Measurements from ENCODE around the gene EP400.

EP400 gene

DNA sequence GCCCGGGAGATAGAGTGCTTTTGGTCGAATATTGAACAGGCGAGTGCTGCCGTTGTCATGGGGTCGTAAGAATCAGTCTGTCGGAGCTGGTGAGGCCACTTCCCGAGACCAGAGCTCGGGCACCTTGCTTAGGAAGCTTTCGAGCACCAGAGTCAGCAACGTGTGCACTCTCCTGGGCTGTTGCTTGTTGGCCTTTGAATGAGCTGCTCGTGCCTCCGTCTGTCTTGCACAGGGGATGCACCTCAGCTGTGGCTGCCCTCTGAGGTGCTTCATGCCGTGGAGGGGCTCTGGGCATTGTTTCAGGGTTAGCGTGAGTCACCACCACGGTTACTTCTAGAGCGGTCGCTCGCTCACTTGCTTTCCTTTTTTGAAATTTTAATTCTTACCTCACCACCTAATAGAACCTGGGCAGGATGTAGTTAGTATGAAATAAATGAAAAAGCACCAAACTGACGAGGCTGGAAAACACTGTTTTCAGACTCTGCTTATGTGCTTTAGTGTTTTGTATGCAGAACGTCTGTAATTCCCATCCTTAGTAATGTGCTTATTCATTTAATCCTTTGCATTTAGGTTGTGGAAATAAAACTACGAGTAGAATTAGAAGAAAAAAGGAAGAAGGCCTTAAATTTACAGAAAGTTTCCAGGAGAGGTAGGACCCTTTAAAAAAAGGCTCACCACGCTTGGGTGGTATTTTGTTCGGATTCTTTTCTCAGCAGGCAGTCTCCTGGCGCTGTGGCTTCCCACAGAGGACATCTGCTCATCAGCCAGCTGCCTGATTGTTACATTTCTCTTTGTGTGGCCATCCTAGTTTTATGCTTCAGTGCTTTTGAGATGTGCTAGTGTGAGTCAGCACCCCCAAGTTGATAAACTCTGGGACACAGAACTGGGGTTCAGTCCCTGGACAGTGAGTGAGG is 40.6 kb downstream of the EP400 start:
- no peak for DNase-seq

GRCh38 chr12:131990980-131991305 is 41.2 kb downstream of the EP400 start:
- no peak for DNase-seq

GRCh38 chr12:131991816-131992430 is 42.2 kb downstream of the EP400 start:
- no peak for DNase-seq

GRCh38 chr12:131994589-131994988 is 44.8 kb downstream of the EP400 start:
- DNase-seq = no peak

DNA sequence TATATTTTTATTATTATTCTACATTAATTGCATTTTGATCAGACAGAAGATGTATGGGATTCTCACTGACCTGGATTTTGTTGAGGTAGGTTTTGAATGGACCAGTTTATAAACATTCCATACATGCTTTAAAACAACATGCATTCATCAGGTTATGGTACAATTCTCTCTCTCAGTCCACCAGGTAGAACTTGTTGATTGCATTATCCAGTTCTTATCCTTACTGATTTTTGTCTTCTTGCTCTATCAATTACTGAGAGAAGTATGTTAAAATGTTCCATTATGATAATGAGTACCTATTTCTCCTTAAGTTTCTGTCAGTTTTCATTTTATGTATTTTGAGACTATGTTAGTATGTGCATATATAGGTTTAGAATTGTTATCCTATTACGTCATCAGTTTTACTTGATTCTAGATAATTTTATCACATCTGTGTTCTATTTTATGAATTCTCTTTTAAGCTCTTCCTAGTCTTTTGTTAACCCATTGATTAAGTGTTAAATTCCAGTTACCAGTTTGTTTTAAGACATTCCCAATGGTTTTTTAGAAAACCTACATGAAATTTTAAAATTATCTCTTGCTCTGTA is 50.6 kb downstream of the EP400 start:
- DNase-seq = no peak

DNA sequence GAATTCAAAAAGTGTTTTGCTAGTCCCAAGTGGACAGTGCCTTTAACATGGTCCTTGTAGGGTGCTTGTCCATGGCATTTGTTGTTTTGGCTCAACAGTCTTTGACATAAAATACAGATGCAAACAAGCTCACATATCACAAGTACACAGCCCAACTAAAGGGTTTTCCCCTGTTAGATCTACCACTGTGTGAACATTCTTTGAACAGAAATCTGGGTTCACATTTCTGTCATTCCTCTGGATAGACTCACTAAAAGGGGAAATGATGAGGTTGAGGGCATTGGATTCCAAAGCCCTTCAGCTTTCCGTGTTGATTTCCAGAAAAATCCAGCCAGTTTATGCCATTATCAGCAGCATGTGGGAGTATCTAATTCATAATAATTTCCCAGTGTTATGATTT is 54.1 kb downstream of the EP400 start:
- DNase-seq = no peak

DNA sequence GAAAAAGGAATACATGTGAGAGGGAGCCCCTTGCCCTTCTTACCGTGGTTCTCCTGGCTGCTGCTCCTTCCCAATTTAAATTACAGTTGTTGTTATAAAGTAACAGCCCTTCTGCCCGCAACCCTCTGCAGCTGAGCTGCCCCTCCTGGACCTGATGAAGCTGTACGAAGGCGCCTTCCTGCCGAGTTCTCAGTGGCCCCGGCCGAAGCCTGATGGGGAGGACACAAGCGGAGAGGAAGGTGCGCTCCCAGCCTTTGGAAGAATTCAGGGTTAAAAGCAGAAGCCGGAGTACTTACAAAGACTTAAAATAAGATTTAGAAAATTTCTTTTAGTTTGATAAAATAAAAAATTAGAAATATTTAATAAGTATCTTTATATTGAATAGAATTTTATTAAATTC is 55.2 kb downstream of the EP400 start:
- peak; percentile 44 for DNase-seq

- DNase-seq = peak; percentile 53
Measured at GRCh38 chr12:132006056-132006680, 56.4 kb downstream of the EP400 start.

- peak; percentile 28 for DNase-seq
Measured at GRCh38 chr12:132007041-132007440, 57.3 kb downstream of the EP400 start.

- DNase-seq = peak; percentile 49
Measured at GRCh38 chr12:132009336-132009859, 59.7 kb downstream of the EP400 start.

- peak; percentile 39 for DNase-seq
Measured at GRCh38 chr12:132012919-132013568, 63.3 kb downstream of the EP400 start.

DNA sequence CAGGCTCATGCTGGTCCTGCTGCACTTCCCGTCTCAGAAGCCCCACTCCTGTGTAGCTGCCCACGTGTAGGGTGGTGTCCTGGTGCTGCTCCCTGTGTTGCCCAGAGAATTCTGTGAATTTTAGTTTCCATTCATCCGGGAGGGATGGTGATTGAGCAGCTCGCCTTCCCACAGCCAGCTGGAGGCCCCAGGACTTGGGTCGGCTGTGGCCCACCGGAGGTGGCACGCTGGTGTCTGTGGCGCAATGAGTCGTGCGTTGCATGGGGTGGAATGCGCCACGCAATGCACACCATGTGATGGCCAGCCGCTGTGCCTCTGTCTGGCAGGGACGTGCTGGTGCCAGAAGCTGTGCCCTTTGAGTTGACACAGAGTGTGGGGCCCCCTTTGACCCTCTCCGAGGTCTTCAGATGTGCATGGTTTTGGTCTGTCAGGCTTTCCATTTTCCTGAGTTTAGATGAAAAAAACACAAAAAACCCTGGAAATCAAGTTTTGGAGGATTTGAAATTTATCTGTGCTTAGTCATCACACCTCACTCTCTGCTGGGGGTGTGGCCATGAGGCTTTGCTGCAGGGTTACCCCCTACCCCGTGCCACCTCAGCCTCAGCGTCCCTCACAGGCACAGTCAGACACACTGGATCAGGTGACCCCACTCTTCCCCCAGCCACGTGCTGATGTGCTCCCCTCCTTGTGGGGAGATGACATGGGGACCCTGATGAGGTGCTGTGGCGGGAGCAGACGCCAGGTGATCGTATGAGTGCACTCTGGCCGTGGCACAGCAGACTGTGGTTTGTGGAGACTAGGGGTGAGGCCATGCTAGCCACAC is 64.6 kb downstream of the EP400 start:
- peak; percentile 60 for DNase-seq

DNA sequence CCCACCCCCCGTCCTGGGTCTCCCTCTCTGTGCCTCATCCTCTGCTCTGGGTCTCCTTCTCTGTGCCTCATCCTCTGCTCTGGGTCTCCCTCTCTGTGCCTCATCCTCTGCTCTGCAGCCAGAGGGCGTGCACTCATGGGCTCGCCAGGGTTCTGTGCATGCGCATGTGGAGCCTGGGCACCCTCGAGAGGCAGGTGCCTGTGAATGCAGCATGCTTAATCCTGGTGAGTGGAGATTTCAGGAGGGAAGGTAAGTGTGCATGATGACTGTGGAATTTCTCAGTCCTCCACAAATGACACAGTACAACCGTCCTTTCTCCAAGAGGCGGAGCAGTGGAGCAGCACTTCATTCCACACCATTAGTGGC is 65.2 kb downstream of the EP400 start:
- peak; percentile 46 for DNase-seq

- peak; percentile 49 for DNase-seq
Measured at GRCh38 chr12:132015686-132016430, 66.1 kb downstream of the EP400 start.

- DNase-seq = peak; percentile 31
Measured at GRCh38 chr12:132018193-132018916, 68.6 kb downstream of the EP400 start.

DNA sequence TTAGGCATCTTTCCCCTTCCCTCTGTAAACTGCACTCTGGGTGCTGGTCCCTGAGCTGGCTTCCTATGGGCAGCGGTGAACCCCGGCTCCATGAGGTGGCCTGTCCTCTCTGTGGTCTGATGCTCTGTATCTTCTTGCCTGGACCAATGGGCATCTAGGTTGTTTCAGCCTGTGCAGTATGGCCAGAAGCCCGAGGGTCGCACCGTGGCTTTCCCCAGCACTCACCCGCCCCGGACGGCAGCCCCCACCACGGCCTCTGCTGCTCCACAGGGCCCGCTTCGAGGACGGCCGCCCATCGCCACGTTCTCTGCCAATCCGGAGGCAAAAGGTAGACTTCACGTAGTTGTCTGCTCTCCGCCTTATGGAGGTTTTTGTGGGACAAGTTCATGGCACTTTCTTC is 70.1 kb downstream of the EP400 start:
- no peak for DNase-seq

DNA sequence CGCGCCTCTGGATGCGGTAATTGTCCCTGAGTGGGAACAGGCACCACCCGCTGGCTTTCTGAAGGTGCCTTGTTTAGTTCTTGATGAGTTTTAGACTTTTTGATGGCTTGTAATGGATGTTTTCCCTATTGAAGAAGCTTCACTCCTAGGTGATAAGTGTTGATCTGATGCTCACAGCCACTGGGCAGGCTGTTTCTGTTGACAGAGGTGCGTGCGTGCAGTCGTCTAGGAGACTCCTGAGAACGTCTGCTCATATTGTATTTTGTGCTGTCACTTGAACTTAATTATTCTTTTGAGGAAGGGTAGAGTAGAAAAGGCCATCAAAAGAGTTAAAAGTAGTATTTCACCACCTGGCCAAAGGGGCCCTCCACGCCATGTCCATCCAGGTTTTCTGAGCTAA is 70.5 kb downstream of the EP400 start:
- DNase-seq = no peak

DNA sequence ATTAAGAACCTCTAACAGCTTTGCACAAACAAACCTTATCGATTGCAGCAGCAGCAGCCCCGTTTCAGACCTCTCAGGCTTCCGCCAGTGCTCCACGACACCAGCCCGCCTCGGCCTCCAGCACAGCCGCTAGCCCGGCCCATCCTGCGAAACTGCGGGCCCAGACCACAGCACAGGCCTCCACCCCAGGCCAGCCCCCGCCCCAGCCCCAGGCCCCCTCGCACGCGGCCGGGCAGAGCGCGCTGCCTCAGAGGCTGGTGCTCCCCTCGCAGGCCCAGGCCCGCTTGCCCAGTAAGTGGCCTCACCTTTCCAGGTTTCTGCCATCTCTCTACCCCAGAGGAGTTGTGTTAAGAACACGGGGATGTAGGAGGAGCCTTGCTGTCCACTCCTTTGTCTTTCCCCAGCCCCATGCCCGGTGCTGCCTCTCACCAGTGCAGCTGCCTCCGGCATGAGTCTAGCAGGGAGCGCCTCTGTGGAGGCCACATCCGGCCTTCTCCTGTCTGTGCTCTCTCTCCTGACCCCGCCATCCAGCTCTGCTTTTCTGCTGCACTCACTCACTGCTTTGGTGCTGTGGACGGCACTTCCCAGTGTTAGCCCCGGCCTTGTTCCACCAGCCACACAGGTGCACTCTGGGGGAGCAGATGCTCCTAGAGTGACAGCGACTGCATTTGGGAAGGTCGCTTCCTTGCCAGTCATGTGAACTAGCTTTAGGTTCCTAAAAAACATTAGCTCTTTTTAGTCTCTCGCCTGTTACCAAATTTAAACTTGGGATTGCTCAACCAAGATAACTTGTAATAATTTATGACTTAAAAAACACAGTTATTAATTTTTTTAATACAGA is 71.5 kb downstream of the EP400 start:
- DNase-seq = peak; percentile 58

GRCh38 chr12:132021965-132022364 is 72.2 kb downstream of the EP400 start:
- DNase-seq = no peak

GRCh38 chr12:132023658-132024057 is 73.9 kb downstream of the EP400 start:
- DNase-seq = no peak
